ENCODE results near the gene FAM241A.
A peak's percentile ranks its signal among the peaks of the same experiment; 100 is the strongest.

Gene FAM241A

GRCh38 chr4:112136551-112136950 lies 8.7 kb upstream of the FAM241A start:
- DNase-seq (ENCODE audit: low spot score): no peak
- H3K4me3 ChIP-seq: no peak overlapping the region
- no peak overlapping the region for H3K27ac ChIP-seq
- TF ChIP-seq CTCF (IDR thresholded peaks at IDR 0.05): no peak

GRCh38 chr4:112138538-112138937 lies 6.7 kb upstream of the FAM241A start:
- no peak for DNase-seq (ENCODE audit: low spot score)

GRCh38 chr4:112140536-112140935 lies 4.7 kb upstream of the FAM241A start:
- Histone ChIP-seq H3K27ac (peak overlapping the region in 1 of 2 donors; percentile 32), H3K4me3 (no peak overlapping the region)
- no peak for TF ChIP-seq CTCF (IDR thresholded peaks at IDR 0.05)
- no peak for DNase-seq (ENCODE audit: low spot score)

More at GRCh38 chr4:112138538-112138937, 6.7 kb upstream of the FAM241A start:
- Histone ChIP-seq H3K4me3 (no peak overlapping the region), H3K27ac (no peak overlapping the region)
- no peak for TF ChIP-seq CTCF (IDR thresholded peaks at IDR 0.05)

- no peak for DNase-seq (ENCODE audit: low spot score)
- no peak for TF ChIP-seq CTCF (IDR thresholded peaks at IDR 0.05)
- H3K27ac ChIP-seq: peak overlapping the region in 1 of 2 donors; percentile 77
- H3K4me3 ChIP-seq: peak overlapping the region; percentile 7
These were observed 3.7 kb upstream of the FAM241A start for GRCh38 chr4:112141366-112142138.

- TF ChIP-seq CTCF (IDR thresholded peaks at IDR 0.05): no peak
- no peak for DNase-seq (ENCODE audit: low spot score)
- Histone ChIP-seq H3K4me3 (no peak overlapping the region), H3K27ac (peak overlapping the region in 1 of 2 donors; percentile 40)
These were observed 3.1 kb upstream of the FAM241A start for GRCh38 chr4:112142182-112142581.

- no peak for DNase-seq (ENCODE audit: low spot score)
- Histone ChIP-seq H3K4me3 (no peak overlapping the region), H3K27ac (no peak overlapping the region)
- TF ChIP-seq CTCF (IDR thresholded peaks at IDR 0.05): no peak
These were observed 1.5 kb upstream of the FAM241A start for GRCh38 chr4:112143781-112144180.
